Stimulated activated CD4-positive, alpha-beta T cell treated with anti-CD3 and anti-CD28 coated beads, Interleukin-12 subunit alpha, Interleukin-12 subunit beta, amount 100 ng/mL, for 48 hours (primary cell): ENCODE measurements around the gene STAT1.
"Not testable (repeated sequence)": the region's sequence is repeated elsewhere in the genome, so short reads cannot be mapped to it uniquely, and the experiment has no call there.

Experiments used
- DNase-seq, 3 donors: peaks; one replicate each; pipeline ENCODE4 v3.0.0-alpha.2; 2020; ENCODE audit warnings: low read depth in 2 of 3, low spot score in 1 of 3

Gene STAT1

GRCh38 chr2:191009541-191010374 lies 4.2 kb downstream of the STAT1 start:
- DNase-seq: no peak

- DNase-seq: no peak
Observed at GRCh38 chr2:191008286-191008685, 5.7 kb downstream of the STAT1 start.

- DNase-seq: no peak
Observed at GRCh38 chr2:191006997-191007783, 6.8 kb downstream of the STAT1 start.

GRCh38 chr2:191006297-191006696 lies 7.7 kb downstream of the STAT1 start:
- no peak for DNase-seq

GRCh38 chr2:191003405-191004309 lies 10.3 kb downstream of the STAT1 start:
- no peak for DNase-seq

- DNase-seq: no peak
Observed at GRCh38 chr2:191001624-191002023, 12.3 kb downstream of the STAT1 start.

- no peak for DNase-seq
Observed at GRCh38 chr2:191001032-191001431, 12.9 kb downstream of the STAT1 start.

GRCh38 chr2:190999949-191000665 lies 13.9 kb downstream of the STAT1 start:
- DNase-seq: no peak

- DNase-seq: no peak
Observed at GRCh38 chr2:190999058-190999457, 14.9 kb downstream of the STAT1 start.

GRCh38 chr2:190997526-190998113 lies 16.4 kb downstream of the STAT1 start:
- DNase-seq: no peak

GRCh38 chr2:190996947-190997346 lies 17.0 kb downstream of the STAT1 start:
- DNase-seq: no peak

GRCh38 chr2:190996338-190996946 lies 17.5 kb downstream of the STAT1 start:
- DNase-seq: no peak

- not testable (repeated sequence) for DNase-seq
Observed at GRCh38 chr2:190995315-190995714, 18.7 kb downstream of the STAT1 start.

- no peak for DNase-seq
Observed at GRCh38 chr2:190994148-190994547, 19.8 kb downstream of the STAT1 start.

GRCh38 chr2:190993292-190993643 lies 20.7 kb downstream of the STAT1 start:
- DNase-seq: no peak

- no peak for DNase-seq
Observed at GRCh38 chr2:190990132-190990531, 23.8 kb downstream of the STAT1 start.

GRCh38 chr2:190988910-190989309 lies 25.1 kb downstream of the STAT1 start:
- DNase-seq: no peak

- no peak for DNase-seq
Observed at GRCh38 chr2:190987938-190988337, 26.0 kb downstream of the STAT1 start.

GRCh38 chr2:190987116-190987515 lies 26.9 kb downstream of the STAT1 start:
- DNase-seq: no peak
